ENCODE data around the gene MLPH.

MLPH gene

DNA sequence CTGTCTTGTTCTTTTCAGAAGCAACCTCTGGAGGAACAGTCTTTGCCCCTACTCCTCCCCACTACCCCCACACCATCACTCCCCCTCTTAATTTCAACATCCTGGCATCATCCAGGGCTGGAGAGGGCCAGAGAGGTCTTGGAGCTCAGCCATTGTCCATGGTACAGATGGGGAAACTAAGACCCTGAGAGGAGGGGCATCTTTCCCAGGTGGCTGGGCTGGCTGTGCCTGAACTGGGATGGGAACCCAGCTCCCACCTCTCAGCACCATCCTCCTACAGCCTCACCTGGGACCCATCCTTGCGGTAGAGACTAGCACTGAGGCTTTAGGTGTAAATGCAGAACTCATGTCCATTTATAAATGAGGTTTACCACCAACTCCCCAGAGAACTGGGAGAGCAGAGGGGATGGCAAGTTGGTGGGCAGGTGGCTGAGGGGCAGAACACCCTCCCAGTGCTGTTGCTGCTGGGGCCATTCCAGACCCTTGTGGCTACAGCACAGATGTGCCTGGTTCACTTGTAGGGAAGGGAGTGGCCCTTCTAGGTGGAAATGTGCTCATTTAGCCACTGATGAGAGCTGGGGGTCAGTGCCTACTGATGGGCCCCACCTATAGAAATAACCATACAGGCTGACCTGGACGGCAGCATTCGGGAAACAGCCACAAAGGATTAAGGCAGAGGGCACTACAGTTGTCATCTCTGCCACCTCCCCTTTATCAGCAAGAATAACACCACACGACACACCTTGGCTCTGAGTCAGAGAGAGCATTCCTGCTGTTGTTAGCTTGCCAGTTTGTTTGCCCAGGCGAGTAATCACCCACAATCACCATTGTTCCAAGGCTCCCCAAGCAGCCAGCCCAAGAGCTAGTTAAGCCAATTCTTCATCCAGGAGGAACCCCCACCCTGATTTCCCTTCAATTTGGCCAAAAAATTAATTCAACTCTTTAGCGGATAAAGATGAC lies 2.1 kb downstream of the MLPH start:
- TF ChIP-seq, protein P1, sequence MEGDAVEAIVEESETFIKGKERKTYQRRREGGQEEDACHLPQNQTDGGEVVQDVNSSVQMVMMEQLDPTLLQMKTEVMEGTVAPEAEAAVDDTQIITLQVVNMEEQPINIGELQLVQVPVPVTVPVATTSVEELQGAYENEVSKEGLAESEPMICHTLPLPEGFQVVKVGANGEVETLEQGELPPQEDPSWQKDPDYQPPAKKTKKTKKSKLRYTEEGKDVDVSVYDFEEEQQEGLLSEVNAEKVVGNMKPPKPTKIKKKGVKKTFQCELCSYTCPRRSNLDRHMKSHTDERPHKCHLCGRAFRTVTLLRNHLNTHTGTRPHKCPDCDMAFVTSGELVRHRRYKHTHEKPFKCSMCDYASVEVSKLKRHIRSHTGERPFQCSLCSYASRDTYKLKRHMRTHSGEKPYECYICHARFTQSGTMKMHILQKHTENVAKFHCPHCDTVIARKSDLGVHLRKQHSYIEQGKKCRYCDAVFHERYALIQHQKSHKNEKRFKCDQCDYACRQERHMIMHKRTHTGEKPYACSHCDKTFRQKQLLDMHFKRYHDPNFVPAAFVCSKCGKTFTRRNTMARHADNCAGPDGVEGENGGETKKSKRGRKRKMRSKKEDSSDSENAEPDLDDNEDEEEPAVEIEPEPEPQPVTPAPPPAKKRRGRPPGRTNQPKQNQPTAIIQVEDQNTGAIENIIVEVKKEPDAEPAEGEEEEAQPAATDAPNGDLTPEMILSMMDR (IDR thresholded peaks at IDR 0.05) = no peak

DNA sequence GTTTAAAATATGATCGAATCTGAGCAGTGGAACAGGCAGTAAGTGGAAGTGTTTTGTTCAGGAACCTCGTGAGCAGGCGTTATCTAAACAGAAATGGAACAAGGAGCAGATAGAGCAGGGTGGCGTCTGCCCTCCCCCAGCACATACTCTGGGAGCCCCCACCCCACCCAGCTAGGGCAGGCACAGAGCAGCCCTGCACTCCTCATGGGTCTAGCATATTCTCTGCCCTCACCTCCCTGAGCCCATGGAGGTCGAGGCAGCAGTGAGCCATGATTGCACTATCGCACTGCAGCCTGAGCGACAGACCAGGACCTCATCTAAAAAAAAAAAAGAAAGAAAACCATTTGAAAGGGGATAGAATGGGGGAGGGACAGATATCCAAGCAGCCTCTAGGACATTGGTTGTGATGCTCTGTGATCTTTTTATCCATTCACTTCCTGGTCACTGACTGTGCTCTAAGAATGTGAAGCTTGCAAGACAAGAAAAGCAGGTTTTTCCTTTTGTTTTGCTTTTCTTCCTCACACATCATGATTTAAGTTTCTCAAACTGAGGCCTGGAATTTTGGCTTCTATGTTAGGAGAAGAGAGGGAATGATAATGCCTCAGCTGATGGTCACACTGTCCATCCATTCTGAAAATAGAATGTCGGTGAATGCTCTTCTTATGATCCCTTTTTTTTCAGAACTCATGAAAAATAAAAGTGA lies 3.1 kb downstream of the MLPH start:
- TF ChIP-seq, protein P1 (IDR thresholded peaks at IDR 0.05) = no peak

DNA sequence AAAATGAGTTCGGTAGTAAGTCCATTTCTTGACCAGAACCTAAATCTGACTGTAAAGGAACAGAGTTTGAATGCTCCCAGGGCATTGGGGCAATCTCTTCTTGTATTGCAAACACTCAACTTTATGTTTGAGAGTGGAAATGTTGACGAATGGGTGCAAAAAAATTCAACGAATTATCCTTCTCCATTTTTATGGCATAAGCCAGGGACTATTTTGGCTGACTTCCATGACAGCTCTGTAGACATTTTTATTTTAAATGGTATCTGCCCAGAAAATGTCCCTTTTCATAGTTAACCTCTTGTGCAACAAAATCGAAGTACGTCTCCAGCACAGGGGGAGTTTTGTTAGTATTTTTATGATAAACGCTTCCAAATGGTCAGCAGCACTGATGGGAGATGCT lies 3.7 kb downstream of the MLPH start:
- TF ChIP-seq, protein P1 (IDR thresholded peaks at IDR 0.05) = no peak

DNA sequence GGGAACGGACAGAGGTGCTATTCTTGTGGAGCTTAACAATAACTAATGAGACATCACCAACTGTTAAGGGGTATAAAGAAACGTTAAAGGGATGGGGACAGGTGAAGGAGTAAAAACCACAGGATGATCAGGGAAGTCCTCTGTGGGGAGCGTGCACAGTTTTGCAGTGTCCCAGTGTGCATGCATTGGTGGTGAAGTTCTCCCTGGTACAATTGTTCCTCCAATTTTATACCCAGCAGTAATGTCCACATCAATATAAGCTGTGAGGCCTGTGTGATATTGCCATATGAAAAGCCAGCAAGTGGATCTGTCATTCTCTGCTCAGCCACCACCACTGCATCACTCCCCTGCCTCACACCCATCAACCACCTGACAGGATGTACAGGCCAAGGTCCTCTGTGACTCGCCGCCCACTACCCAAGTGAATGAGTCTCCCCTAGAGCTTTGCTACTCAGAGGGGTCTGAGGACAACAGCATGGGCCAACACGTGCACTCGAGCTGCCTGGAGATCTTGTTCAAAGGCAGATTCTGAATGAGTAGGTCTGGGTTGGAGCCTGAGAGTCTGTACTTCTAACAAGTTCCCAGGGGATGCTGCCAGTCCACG lies 4.6 kb downstream of the MLPH start:
- TF ChIP-seq, protein P1 (IDR thresholded peaks at IDR 0.05) = no peak

DNA sequence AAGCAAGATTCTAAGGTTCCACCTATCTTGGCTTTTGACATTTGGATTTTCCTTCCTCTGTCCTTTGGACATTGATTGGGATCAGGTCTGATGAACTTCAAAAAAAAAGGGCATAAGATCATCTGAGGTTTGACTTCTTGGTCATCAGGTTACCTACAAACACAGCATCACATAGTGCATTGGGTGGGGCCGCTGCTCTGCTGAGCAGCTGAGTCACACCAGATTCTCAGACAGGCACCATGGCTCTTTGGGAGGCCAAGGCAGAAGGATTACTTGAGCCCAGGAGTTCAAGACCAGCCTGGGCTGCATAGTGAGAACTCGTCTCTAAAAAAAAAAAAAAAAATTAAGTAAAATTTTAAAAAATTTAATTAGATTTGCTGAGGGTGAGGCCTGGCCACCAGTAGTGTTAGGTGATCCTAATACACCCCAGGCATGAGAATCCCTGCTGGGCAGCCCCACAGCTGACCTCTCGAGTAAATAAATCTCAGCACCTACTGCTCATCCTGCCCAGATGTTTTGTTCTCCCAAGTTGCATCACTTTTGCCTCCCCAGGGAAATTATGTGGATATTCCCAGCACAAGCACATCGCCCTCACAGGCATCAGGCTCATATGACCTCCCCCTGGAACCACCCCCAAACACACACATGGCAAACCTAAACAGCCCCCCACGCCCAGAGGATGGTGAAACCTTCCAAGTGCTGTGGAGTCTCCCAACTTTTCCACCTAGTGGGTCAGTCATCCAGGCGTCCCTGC lies 5.3 kb downstream of the MLPH start:
- TF ChIP-seq, protein P1 (IDR thresholded peaks at IDR 0.05) = no peak

DNA sequence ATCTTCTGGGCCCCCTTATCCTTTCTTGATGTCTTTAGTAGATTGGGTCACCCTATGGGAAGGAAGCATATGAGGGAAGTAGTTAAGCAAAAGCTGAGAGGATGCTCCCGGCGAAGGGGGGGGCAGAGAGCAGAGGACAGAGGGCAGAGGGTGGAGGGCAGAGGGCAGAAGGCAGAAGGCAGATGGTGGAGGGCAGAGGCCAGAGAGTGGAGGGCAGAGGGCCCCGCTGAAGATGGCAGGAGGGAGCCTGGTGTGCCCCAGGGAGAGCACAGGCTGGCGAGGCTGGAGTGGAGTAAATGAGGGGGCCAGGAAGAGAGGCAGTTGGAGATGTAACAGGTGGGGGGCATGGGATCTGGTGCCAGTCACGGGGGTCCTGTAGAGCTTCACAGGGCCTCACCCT lies 7.0 kb downstream of the MLPH start:
- TF ChIP-seq, protein P1 (IDR thresholded peaks at IDR 0.05) = no peak

All from LNCAP (cell line).